Right hindlimb (tissue), 1 donor: ENCODE data around the gene AEBP1.
A peak's percentile ranks its signal among the peaks of the same experiment; 100 is the strongest.

Experiments
- DNase-seq: peaks from one replicate; pipeline ENCODE4 v3.0.0-alpha.2; 2018

The AEBP1 gene

GRCh38 chr7:44106311-44107065, 2.3 kb downstream of the AEBP1 start:
- no peak for DNase-seq

- no peak for DNase-seq
Measured at GRCh38 chr7:44107116-44107960, 3.2 kb downstream of the AEBP1 start.

- DNase-seq = no peak
Measured at GRCh38 chr7:44107961-44108767, 4.0 kb downstream of the AEBP1 start.

GRCh38 chr7:44108768-44109750, 4.9 kb downstream of the AEBP1 start:
- DNase-seq = no peak

GRCh38 chr7:44109991-44110390, 5.8 kb downstream of the AEBP1 start:
- DNase-seq = no peak

GRCh38 chr7:44110719-44111635, 6.8 kb downstream of the AEBP1 start:
- no peak for DNase-seq

- DNase-seq = no peak
Measured at GRCh38 chr7:44111761-44112160, 7.6 kb downstream of the AEBP1 start.

- no peak for DNase-seq
Measured at GRCh38 chr7:44112231-44112996, 8.3 kb downstream of the AEBP1 start.

GRCh38 chr7:44112997-44113763, 9.0 kb downstream of the AEBP1 start:
- no peak for DNase-seq

- no peak for DNase-seq
Measured at GRCh38 chr7:44113764-44114354, 9.7 kb downstream of the AEBP1 start.

GRCh38 chr7:44114586-44115310, 10.6 kb downstream of the AEBP1 start:
- peak; percentile 85 for DNase-seq

- no peak for DNase-seq
Measured at GRCh38 chr7:44116087-44116788, 12.1 kb downstream of the AEBP1 start.

GRCh38 chr7:44116789-44117666, 12.9 kb downstream of the AEBP1 start:
- no peak for DNase-seq

- DNase-seq = no peak
Measured at GRCh38 chr7:44117801-44118429, 13.8 kb downstream of the AEBP1 start.

GRCh38 chr7:44119829-44120380, 15.8 kb downstream of the AEBP1 start:
- no peak for DNase-seq

- no peak for DNase-seq
Measured at GRCh38 chr7:44120395-44120794, 16.2 kb downstream of the AEBP1 start.
